Measurements from ENCODE around the gene SPATA18.
"Not testable (repeated sequence)": the region's sequence is repeated elsewhere in the genome, so short reads cannot be mapped to it uniquely, and the experiment has no call there.

Gene SPATA18

DNA sequence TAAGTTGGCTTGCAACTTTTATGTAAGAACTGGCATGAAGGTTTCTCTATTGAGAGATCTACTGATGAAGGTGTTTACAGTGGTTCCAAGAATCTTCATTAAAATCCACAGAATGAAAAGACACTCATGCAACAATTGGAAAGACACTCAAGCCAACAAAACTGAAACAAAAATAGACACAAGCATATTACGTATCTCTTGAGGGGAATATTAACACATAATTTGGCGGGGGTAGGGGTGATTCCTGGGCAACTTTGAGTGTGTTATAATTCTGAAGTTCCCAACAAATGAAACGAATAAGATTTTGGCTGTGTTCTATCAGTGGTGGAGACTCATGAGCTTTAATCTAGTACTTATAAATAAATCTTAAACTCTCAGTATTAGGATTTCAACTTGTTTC is 75.1 kb downstream of the SPATA18 start:
- H3K9me3 ChIP-seq (ENCODE audit: insufficient read depth, low read depth, low read length), result no peaks in the 10 kb centered on the region

DNA sequence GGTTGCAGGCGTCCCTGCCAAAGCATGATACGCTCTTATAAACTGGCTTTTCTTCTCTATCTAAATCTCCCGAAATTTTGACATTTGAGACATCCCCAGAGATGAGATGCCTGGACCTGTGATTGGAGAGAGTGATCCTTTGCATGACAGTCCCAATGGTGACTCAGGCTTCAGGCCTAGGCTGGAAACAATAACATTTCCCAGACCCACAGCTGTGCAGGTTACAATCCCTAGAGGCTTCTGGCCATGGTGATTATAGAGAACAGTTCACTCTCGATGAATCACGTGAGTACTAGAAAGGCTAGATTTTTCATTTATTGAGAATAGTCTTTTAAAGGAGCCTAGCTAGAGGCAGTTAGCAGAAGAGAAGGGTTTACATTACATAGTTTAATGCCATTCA is 75.9 kb downstream of the SPATA18 start:
- no peak for TF ChIP-seq EZH2phosphoT487 (IDR thresholded peaks at IDR 0.05; ENCODE audit: borderline replicate concordance)
- TF ChIP-seq, protein P1, sequence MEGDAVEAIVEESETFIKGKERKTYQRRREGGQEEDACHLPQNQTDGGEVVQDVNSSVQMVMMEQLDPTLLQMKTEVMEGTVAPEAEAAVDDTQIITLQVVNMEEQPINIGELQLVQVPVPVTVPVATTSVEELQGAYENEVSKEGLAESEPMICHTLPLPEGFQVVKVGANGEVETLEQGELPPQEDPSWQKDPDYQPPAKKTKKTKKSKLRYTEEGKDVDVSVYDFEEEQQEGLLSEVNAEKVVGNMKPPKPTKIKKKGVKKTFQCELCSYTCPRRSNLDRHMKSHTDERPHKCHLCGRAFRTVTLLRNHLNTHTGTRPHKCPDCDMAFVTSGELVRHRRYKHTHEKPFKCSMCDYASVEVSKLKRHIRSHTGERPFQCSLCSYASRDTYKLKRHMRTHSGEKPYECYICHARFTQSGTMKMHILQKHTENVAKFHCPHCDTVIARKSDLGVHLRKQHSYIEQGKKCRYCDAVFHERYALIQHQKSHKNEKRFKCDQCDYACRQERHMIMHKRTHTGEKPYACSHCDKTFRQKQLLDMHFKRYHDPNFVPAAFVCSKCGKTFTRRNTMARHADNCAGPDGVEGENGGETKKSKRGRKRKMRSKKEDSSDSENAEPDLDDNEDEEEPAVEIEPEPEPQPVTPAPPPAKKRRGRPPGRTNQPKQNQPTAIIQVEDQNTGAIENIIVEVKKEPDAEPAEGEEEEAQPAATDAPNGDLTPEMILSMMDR (conservative IDR thresholded peaks at IDR 0.05; ENCODE audit: low read length), result no peak
- no peaks in the 10 kb centered on the region for H4K20me1 ChIP-seq (ENCODE audit: insufficient read depth, low read length, poor library complexity, severe bottlenecking)
- no peaks in the 10 kb centered on the region for H3K9me3 ChIP-seq (ENCODE audit: insufficient read depth, low read depth, low read length)
- H3K4me2 ChIP-seq (ENCODE audit: low read depth, low read length, poor library complexity, severe bottlenecking), result no peak overlapping the region
- no peaks in the 10 kb centered on the region for H3F3A ChIP-seq (ENCODE audit: low read depth)
- H3K9ac ChIP-seq (ENCODE audit: low read depth, low read length, poor library complexity, severe bottlenecking), result no peak overlapping the region
- no peaks in the 10 kb centered on the region for H3K79me2 ChIP-seq (ENCODE audit: insufficient read depth, low read length)
- no peaks in the 10 kb centered on the region for H3K27me3 ChIP-seq (ENCODE audit: insufficient read depth, low read length, poor library complexity, severe bottlenecking)
- no peak overlapping the region for H3K4me3 ChIP-seq (ENCODE audit: low read length, poor library complexity, severe bottlenecking)
- H3K9me2 ChIP-seq (replicated peaks; ENCODE audit: low read depth, low read length), result no peaks in the 10 kb centered on the region
- H3K36me3 ChIP-seq (ENCODE audit: insufficient read depth, low read length), result no peaks in the 10 kb centered on the region
- no peaks in the 10 kb centered on the region for H3K4me1 ChIP-seq (ENCODE audit: insufficient read depth, low read length, poor library complexity, severe bottlenecking)
- no peak overlapping the region for H2AFZ ChIP-seq (ENCODE audit: low read length)

More for the DNA sequence above, 75.1 kb downstream of the SPATA18 start:
- TF ChIP-seq, protein P1 (conservative IDR thresholded peaks at IDR 0.05; ENCODE audit: low read length), result no peak
- no peak for TF ChIP-seq EZH2phosphoT487 (IDR thresholded peaks at IDR 0.05; ENCODE audit: borderline replicate concordance)
- no peak overlapping the region for H2AFZ ChIP-seq (ENCODE audit: low read length)
- no peaks in the 10 kb centered on the region for H3K4me1 ChIP-seq (ENCODE audit: insufficient read depth, low read length, poor library complexity, severe bottlenecking)
- no peaks in the 10 kb centered on the region for H3F3A ChIP-seq (ENCODE audit: low read depth)
- H4K20me1 ChIP-seq (ENCODE audit: insufficient read depth, low read length, poor library complexity, severe bottlenecking), result no peaks in the 10 kb centered on the region
- H3K9me2 ChIP-seq (replicated peaks; ENCODE audit: low read depth, low read length), result no peaks in the 10 kb centered on the region
- H3K27me3 ChIP-seq (ENCODE audit: insufficient read depth, low read length, poor library complexity, severe bottlenecking), result no peaks in the 10 kb centered on the region
- no peak overlapping the region for H3K9ac ChIP-seq (ENCODE audit: low read depth, low read length, poor library complexity, severe bottlenecking)
- no peak overlapping the region for H3K4me3 ChIP-seq (ENCODE audit: low read length, poor library complexity, severe bottlenecking)
- no peak overlapping the region for H3K4me2 ChIP-seq (ENCODE audit: low read depth, low read length, poor library complexity, severe bottlenecking)
- no peaks in the 10 kb centered on the region for H3K36me3 ChIP-seq (ENCODE audit: insufficient read depth, low read length)
- H3K79me2 ChIP-seq (ENCODE audit: insufficient read depth, low read length), result no peaks in the 10 kb centered on the region

DNA sequence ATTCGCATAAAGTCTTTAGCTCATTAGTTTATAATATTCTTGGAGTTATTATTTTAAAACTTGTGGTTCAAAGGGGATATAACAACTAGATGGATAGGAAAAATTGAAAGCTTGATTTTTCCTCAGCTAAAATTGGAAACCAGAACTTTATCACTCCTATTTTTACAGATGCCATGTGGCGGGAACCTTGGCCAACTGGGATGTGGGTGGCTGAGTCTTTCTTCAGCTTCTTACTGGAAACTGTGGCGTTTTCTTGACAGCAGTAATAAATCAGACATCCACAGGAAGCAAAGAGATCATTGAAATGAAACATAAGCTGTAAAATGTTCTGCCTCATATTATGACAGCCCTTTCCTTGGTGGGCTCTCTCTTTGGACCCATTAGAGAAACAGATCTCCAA is 84.1 kb downstream of the SPATA18 start:
- no peak for TF ChIP-seq EZH2phosphoT487 (IDR thresholded peaks at IDR 0.05; ENCODE audit: borderline replicate concordance)
- TF ChIP-seq, protein P1 (conservative IDR thresholded peaks at IDR 0.05; ENCODE audit: low read length), result no peak
- Histone ChIP-seq H4K20me1 (ENCODE audit: insufficient read depth, low read length, poor library complexity, severe bottlenecking) (no peaks in the 10 kb centered on the region), H3K27me3 (ENCODE audit: insufficient read depth, low read length, poor library complexity, severe bottlenecking) (no peaks in the 10 kb centered on the region), H3K9me3 (ENCODE audit: insufficient read depth, low read depth, low read length) (no peaks in the 10 kb centered on the region), H2AFZ (ENCODE audit: low read length) (no peak overlapping the region), H3K4me1 (ENCODE audit: insufficient read depth, low read length, poor library complexity, severe bottlenecking) (no peaks in the 10 kb centered on the region), H3K4me2 (ENCODE audit: low read depth, low read length, poor library complexity, severe bottlenecking) (no peak overlapping the region), H3K4me3 (ENCODE audit: low read length, poor library complexity, severe bottlenecking) (no peak overlapping the region), H3F3A (ENCODE audit: low read depth) (no peaks in the 10 kb centered on the region), H3K36me3 (ENCODE audit: insufficient read depth, low read length) (no peaks in the 10 kb centered on the region), H3K9ac (ENCODE audit: low read depth, low read length, poor library complexity, severe bottlenecking) (no peak overlapping the region), H3K9me2 (replicated peaks; ENCODE audit: low read depth, low read length) (no peaks in the 10 kb centered on the region), H3K79me2 (ENCODE audit: insufficient read depth, low read length) (no peaks in the 10 kb centered on the region)

DNA sequence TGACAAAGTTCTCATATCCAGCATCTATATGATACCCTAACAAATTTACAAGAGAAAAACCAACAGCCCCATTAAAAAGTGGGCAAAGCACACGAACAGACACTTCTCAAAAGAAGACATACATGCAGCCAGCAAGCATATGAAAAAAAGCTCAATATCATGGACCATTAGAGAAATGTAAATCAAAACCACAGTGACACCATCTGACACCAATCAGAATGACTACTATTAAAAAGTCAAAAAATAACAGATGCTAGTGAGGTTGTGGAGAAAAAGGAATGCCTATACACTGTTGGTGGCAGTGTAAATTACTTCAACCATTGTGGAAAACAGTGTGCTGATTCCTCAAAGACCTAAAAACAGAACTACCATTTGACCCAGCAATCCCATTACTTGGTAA is 86.0 kb downstream of the SPATA18 start:
- not testable (repeated sequence) for H3F3A ChIP-seq (ENCODE audit: low read depth)

More for the DNA sequence above, 86.0 kb downstream of the SPATA18 start:
- H3K79me2 ChIP-seq (ENCODE audit: insufficient read depth, low read length); H4K20me1 ChIP-seq (ENCODE audit: insufficient read depth, low read length, poor library complexity, severe bottlenecking); H3K9me2 ChIP-seq (replicated peaks; ENCODE audit: low read depth, low read length); H3K4me1 ChIP-seq (ENCODE audit: insufficient read depth, low read length, poor library complexity, severe bottlenecking); H2AFZ ChIP-seq (ENCODE audit: low read length); H3K9ac ChIP-seq (ENCODE audit: low read depth, low read length, poor library complexity, severe bottlenecking); H3K36me3 ChIP-seq (ENCODE audit: insufficient read depth, low read length); H3K9me3 ChIP-seq (ENCODE audit: insufficient read depth, low read depth, low read length); H3K27me3 ChIP-seq (ENCODE audit: insufficient read depth, low read length, poor library complexity, severe bottlenecking); H3K4me3 ChIP-seq (ENCODE audit: low read length, poor library complexity, severe bottlenecking); H3K4me2 ChIP-seq (ENCODE audit: low read depth, low read length, poor library complexity, severe bottlenecking): not testable (repeated sequence)
